NB4 (cell line): ENCODE results near the gene UBE2G1.

Source experiments
- MYC ChIP-seq: IDR thresholded peaks from 2 replicates; pipeline ENCODE4 v1.6.1; 2011; ENCODE audit warnings: low read depth, low read length
- POLR2A ChIP-seq: IDR thresholded peaks from 2 replicates; pipeline ENCODE4 v1.6.1; 2011; ENCODE audit warnings: mild to moderate bottlenecking; ENCODE audit not compliant: insufficient read length; ENCODE audit errors: extremely low read depth
- TF ChIP-seq, protein P1 (sequence below): IDR thresholded peaks from one replicate; pipeline ENCODE4 v1.5.1; 2012; ENCODE audit warnings: low read depth, low read length
- TF ChIP-seq, protein P2 (sequence below): IDR thresholded peaks from 2 replicates; pipeline ENCODE4 v1.6.1; 2011; ENCODE audit warnings: low read depth, low read length

DNA sequence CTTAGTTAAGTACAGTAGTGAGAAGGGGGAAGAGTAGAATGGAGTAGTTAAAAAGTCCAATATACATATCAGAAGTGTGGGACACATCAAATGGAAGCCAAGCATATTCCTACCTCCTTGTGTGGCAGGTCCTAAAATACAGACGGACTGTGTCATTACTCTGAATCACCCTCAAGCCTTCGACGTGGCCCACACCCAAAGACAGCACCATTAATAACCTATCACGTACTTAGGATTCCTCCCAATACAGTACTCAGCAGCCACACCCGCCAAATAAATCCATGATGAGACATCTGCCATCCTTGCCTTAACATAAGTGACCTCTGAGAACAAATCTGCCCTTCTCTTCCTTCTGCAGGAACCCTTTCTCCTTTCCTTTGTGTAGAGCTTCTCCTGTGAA, 38.9 kb downstream of the UBE2G1 start:
- TF ChIP-seq, protein P1, sequence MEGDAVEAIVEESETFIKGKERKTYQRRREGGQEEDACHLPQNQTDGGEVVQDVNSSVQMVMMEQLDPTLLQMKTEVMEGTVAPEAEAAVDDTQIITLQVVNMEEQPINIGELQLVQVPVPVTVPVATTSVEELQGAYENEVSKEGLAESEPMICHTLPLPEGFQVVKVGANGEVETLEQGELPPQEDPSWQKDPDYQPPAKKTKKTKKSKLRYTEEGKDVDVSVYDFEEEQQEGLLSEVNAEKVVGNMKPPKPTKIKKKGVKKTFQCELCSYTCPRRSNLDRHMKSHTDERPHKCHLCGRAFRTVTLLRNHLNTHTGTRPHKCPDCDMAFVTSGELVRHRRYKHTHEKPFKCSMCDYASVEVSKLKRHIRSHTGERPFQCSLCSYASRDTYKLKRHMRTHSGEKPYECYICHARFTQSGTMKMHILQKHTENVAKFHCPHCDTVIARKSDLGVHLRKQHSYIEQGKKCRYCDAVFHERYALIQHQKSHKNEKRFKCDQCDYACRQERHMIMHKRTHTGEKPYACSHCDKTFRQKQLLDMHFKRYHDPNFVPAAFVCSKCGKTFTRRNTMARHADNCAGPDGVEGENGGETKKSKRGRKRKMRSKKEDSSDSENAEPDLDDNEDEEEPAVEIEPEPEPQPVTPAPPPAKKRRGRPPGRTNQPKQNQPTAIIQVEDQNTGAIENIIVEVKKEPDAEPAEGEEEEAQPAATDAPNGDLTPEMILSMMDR: no peak
- TF ChIP-seq POLR2A: no peak
- TF ChIP-seq, protein P2, sequence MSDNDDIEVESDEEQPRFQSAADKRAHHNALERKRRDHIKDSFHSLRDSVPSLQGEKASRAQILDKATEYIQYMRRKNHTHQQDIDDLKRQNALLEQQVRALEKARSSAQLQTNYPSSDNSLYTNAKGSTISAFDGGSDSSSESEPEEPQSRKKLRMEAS: no peak
- no peak for TF ChIP-seq MYC
